Hindlimb muscle (tissue), 1 donor: ENCODE measurements around the gene TMEM138. TPM values are rescaled to one million over a fixed set of nuclear protein-coding genes. Genes with fewer than 3 reads are reported as not detected.
"Not testable (repeated sequence)": the region's sequence is repeated elsewhere in the genome, so short reads cannot be mapped to it uniquely, and the experiment has no call there.

Experiments
- DNase-seq: peaks from one replicate; pipeline ENCODE4 v3.0.0-alpha.2; 2013
- polyA plus RNA-seq: library from polyadenylated mRNA; unstranded; fragments of 120-200 nt; gene quantifications from one replicate; pipeline ENCODE4 v1.2.1, GENCODE V29; 2013; ENCODE audit not compliant: insufficient read length

TMEM138 gene
- polyA plus RNA-seq, 1 donor = 17.8 TPM

GRCh38 chr11:61367406-61367805, 5.2 kb downstream of the TMEM138 start:
- no peak for DNase-seq

- no peak for DNase-seq
Observed at GRCh38 chr11:61368646-61369045, 6.5 kb downstream of the TMEM138 start.

DNA sequence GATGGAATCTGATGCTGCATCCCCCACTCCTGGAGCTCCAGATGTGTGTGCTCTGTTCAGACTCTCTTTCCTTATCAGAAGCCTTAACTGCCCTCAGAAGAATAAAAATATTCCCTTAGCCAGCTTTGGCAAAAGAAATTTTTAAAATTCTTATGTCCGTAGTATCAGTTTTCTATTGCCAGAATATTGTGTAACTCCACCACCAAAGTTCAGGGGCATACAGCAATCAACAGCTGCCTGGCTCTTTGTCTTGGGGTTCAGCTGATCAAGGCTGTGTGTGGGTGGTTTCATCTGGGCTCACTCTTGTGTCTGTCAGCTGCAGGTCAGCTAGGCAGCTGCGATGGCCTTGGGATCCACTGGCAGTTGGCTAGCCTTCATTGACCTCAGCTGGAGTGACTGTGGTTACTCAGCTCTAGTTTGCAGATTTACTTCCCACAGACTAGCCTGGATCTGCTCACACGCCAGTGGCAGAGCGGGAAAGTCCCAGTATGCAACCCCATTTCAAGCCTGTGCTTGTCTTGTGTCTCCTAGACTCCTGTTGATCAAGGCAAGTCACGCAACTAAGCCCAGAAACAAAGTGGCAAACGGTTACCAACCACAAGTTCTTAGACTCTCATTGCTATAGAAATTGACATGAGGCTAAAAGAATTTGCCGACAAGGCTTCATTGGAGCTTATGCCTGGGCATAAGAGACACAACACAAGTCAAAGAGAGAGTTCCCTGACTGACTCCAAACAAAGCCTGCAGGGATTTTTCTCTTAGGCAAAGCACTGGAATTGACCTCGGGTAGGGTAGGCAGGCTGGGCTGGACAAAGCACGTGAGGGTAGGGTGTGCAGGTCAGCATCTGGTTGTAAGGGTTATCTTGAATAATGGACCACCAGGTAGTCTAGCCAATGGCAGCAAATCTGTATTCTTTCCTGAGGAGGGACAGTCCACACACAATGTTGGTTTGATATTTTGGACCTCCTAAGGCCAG, 7.5 kb downstream of the TMEM138 start:
- DNase-seq = no peak

DNA sequence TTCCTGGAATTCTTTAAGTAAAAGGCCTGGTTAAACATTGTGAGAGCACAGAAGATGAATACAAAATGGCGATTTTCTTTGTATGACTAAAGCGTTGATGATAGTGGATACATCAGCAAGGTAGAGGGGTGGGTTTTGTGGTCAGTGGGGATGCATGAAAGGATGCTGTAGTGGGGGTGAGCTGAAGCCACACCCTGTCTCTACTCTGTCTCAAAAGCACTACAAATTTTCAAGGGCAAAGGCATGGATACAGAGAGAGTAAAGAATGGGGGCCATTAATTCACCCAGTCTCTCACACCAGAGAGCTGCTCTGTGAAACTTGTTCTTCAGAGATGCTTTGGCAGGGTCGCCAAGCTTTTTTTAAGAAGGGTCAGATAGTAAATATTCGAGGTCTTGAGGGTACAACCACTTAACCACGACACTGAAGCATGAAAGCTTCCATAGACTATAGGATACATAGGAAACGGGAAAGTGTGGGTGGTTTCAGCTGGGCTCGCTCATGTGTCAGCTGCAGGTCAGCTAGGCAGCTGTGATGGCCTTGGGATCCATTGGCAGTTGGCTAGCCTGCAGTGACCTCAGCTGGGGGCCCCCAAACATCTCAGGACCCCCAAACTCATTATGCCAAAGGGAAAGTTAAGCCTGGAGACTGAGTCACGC, 8.3 kb downstream of the TMEM138 start:
- no peak for DNase-seq

DNA sequence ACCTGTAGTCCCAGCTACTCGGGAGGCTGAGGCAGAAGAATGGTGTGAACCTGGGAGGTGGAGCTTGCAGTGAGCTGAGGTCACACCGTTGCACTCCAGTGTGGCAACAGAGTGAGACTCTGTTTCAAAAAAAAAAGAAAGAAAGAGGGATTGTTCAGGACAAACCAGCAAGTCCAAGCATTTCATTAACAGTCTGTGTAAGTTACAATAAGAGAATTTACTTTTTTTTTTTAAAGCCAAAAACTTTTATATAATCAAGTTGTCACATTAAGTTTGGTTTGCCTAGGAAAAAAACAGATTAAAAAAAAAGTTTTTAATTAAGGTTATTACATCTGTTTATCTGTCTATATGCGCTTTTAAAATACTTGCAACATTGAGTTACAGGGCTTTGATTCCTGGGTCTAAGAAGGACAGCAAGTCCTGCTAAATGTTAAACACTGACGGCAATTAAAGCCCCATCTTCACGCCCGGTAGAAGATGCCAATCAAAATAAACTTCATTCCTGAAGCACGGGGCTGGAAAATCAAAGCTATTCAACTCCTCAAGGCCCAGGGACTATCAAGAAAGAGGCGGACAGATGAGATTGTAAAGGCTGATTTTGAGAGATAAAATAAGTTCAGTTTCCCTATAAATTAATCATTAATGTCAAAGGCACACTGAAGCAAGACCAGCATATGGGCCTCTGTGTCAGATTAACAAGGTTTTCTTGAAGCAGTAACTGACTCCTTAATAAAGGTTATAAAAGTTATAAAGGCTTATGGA, 10.7 kb downstream of the TMEM138 start:
- DNase-seq = no peak

DNA sequence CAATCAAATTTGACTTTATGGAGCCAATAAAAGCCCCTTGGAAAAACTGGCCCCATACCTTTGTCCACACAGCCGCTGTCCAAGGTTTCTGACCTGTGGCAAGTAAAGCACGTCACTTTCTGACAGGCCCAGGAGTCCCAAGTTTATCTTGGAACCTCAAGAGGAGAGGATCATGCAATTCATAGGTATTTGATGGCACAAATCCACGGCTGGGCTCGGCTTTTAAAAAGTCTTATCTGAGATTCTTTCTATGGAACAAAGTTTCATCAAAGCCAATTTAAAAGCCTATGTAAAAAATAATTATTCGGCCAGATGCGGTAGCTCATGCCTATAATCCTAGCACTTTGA, 13.6 kb downstream of the TMEM138 start:
- no peak for DNase-seq

DNA sequence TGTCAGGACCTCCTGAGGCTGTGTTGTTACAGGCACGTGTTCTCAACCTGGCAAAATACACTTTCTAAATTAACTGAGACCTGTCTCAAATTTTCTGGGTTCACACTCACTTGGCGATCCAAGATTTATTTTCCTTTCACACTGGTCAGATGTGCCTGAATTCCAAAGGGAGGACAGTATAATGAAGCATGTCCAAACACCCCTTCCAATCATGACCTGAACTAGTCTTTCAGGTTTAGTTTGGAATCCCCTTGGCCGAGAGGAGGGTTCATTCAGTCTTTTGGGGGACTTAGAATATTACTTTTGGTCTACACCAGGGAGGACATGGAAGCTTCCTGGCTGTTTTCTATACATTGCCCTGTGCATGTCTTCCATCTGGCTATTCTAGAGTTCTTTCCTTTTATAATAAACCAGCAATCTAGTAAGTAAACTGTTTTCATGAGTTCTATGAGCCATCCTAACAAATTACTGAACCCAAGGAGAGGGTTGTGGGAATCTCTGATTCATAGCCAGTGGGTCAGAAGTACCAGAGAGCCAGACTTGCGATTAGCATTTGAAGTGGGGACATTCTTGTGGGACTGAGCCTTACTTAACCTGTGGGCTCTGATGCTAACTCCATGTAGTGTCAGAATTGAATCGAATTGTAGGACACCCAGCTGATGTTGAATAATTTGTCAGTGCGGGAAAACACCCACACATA, 15.4 kb downstream of the TMEM138 start:
- no peak for DNase-seq

GRCh38 chr11:61378713-61379313, 16.6 kb downstream of the TMEM138 start:
- DNase-seq = no peak

GRCh38 chr11:61380884-61381283, 18.7 kb downstream of the TMEM138 start:
- DNase-seq = no peak

DNA sequence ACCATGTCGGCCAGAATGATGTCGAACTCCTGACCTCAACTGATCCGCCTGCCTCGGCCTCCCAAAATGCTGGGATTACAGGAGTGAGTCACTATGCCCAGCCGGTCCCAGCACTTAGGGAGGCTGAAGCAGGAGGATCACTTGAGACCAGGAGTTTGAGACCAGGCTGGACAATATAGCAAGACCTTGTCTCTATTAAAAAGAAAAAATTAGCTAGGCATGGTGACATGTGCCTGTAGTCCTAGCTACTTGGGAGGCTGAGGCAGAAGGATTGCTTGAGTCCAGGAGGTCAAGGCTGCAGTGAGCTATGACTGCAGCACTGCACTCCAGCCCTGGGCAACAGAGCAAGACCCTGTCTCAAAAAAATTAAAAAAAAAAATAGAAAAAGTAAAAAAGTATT, 21.7 kb downstream of the TMEM138 start:
- not testable (repeated sequence) for DNase-seq

DNA sequence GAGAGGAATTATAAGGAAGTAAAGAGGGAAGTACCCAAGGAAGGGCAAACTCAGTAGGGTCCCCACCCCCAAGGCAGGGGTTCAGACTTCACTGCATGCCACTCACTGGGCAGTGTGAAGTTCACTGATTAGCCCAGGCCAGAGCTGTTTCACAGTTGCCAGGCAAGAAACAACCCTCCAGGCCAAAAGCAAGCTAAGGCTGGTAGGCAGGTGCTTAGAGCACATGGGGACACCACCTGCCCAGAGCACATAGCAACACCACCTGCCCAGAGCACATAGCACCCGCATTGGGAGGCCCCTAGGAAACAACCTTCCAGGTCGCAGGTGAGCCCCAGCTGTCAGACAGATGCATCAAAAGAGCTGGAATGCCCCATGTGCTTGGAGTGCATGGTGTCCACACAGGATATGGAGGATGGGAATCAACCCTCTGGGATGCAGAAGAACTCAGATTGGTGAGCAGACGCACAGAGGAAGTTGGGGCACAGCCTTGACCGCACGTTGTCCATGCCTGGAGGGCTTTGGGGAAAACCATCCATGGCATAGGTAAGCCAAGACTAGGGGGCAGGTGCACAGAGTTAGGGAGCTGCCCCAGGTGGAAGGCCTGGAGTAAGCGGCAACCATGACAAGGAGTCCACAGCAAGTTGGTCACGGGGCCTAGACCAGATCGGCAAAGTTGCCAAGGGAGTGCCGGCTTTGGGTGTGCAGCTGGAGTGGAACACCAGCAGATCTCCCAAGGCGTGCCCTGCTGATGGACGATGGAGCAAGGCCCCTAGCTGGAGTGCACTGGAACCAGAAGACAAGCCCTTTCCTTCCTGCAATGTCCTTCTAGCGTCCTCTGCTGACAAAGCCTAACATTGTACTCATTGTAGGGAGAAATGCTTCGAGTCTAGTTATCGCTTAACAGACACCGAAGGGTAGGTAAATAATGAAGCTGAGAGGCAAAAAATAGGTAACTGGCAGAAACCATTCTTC, 22.4 kb downstream of the TMEM138 start:
- DNase-seq = no peak

- DNase-seq = no peak
Observed at GRCh38 chr11:61390161-61390560, 28.0 kb downstream of the TMEM138 start.

DNA sequence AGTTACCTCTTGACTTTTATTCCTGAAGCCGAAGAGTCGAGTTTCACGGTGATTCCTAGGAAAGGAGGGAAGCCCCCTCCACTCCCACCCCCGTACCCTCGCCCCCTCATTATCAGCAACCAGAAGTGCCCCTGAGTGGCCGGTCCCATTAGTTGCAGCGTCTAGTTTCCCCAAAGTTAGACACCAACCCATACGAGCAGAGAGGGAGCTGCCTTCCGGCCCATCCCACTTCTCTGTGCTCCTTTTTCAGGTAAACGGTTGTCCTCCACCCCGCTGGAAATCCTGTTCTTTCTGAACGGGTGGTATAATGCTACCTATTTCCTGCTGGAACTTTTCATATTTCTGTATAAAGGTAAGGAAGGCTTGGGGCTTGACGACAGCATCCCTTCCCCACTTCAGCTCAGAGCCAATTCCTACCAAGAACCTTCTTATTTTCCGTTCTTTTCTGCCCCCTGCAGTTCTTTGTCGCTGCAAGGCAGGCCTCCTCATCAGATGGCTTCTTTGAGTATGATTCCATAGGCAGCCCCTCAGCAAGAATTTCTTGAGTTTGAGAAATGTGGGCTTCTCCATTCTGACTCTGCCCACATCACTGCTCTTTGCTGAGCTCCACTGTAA, 30.9 kb downstream of the TMEM138 start:
- no peak for DNase-seq

- no peak for DNase-seq
Observed at GRCh38 chr11:61401173-61401572, 39.0 kb downstream of the TMEM138 start.

DNA sequence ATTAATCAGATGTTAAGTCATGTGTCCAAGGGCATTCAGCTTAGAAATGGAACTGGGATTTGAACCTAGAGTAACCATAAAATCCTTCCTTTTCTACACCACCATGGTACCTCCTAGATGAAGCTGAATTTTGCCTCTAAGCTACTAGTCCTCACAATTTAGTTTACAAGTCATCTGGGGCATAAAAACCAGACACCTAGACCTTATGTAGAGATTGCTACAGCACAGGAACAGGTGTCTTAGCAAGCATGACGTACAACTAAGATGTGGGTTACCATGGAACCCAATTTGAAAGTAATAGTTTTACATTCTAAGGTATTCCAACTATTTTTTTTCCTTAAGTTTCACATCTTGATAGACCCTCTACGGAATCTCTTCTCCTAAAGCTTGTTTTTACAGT, 39.4 kb downstream of the TMEM138 start:
- DNase-seq = no peak

- no peak for DNase-seq
Observed at GRCh38 chr11:61403658-61404057, 41.5 kb downstream of the TMEM138 start.

DNA sequence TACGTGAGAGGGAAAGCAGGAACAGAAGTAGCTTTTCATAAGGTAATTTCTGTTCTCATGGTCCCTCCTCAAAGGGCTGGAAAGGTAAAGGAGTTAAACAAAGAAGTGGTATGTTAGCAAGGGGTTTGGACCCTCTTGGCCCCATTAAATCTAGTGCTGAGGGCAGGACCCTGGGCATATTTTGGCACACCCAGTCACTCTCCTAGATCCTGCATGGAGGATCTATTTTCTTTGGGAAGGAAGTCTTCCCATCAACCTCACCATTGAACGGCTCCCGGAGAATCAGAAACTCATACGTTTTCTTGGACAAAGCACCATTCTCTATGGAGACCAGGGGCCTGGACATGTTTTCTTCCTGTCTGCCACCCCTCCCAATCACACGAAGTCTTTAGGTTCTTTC, 41.9 kb downstream of the TMEM138 start:
- no peak for DNase-seq

- no peak for DNase-seq
Observed at GRCh38 chr11:61404641-61405040, 42.5 kb downstream of the TMEM138 start.

DNA sequence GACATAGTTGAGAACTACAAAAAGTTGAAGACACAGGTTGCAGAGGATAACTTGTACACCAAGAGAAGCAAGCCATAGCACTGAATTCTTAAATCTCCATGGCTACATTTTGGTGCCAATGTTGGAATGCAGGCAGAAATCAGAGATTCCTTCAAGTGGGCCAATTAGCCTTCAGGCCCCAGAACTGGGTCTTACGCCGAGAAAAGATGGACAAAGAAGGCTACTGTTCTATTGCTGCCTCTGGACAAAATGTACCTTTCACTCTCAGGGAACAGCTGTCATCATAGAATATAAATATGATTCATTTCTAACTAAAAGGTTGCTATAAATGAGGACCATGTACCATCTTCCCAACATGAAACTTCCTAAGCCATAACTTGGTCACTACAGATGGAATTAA, 43.9 kb downstream of the TMEM138 start:
- DNase-seq = no peak

DNA sequence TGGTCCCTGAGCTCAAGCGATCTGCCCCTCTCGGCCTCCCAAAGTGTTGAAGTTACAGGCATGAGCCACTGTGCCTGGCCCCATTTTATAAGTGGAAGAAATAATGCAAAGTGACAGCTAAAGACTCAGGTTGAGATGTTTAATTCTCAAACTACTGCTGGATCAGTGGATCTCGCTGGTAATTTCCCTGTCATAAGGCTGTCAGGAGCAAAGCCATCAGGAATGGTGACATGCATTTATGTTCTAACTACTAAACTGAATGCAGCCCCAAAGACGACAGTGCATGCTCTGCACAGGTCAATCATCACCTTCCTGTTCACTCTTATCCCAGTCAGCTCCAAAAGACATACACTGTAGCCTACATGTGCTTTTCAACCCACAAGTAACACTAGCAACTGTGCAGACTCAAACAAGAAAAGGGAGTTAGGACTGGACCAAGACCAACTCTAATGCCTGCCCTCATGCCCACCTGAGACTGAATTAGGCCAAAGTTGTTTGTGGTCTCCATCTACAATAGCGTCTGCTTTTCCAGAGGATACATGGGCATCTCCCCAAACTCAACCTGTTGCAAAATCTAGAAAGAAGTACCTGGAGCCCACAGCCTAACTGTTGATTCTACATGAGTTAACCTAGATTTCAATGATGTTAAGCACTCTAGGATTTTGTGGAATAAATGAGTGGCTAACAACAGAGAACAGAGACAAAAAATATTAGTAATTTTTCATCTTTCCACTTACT, 45.0 kb downstream of the TMEM138 start:
- no peak for DNase-seq
